K562 (cell line): ENCODE measurements around the gene ACHE. TPM values are rescaled to one million over a fixed set of nuclear protein-coding genes. Genes with fewer than 3 reads are reported as not detected.

ENCODE experiments used
- CC2D1A ChIP-seq: fragments of 450-650 bp; IDR thresholded peaks from 2 replicates; pipeline ENCODE4 v1.6.1; 2017; ENCODE audit warnings: mild to moderate bottlenecking
- GABPA ChIP-seq: fragments of 200-800 bp; sonication (Bioruptor generic); conservative IDR thresholded peaks from 2 replicates; pipeline ENCODE4 v1.6.1; 2016; ENCODE audit warnings: low read depth, missing genetic modification characterization, missing compliant biosample characterization
- GATAD2A ChIP-seq: fragments of 450-650 bp; IDR thresholded peaks from 2 replicates; pipeline ENCODE4 v1.6.1; 2017
- SAFB ChIP-seq: fragments of 200-400 bp; formaldehyde crosslinking; IDR thresholded peaks from 2 replicates; pipeline ENCODE4 v1.6.1; 2017; ENCODE audit warnings: low read depth, low read length, borderline replicate concordance
- STAT6 ChIP-seq: sonication (generic); formaldehyde crosslinking; IDR thresholded peaks from 2 replicates; pipeline ENCODE4 v1.8.1; 2023; ENCODE audit warnings: mild to moderate bottlenecking, missing genetic modification reagents
- ZNF740 ChIP-seq, 3 experiments: fragments of 200-800 bp in 1 of 3; sonication (Bioruptor generic) in 1 of 3; sonication (generic) in 1 of 3; formaldehyde crosslinking in 1 of 3; IDR thresholded peaks; 2 replicates each; pipeline versions ENCODE4 v1.6.1 to v1.8.0; 2016 to 2022; ENCODE audit warnings: mild to moderate bottlenecking in 2 of 3, missing compliant biosample characterization in 2 of 3, missing genetic modification characterization in 2 of 3, missing genetic modification reagents in 1 of 3
- polyA plus RNA-seq, 8 experiments: library from polyadenylated mRNA; depleted of rRNA in 4 of 8; stranded (reverse) in 5 of 8; unstranded in 3 of 8; fragments of >200 nt; fragmentation: Nextera tagmentation in 2 of 8; fragmentation: Illumina TruSeq in 1 of 8; extraction: Ambion mirVana in 2 of 8; extraction: Trizol in 1 of 8; gene quantifications; 2 replicates each; pipeline versions ENCODE4 v1.2.1 to v1.2.3, GENCODE V29; 2011 to 2014; ENCODE audit warnings: inconsistent platforms in 1 of 8, missing spikeins in 1 of 8
- total RNA-seq, 7 experiments: library from RNA; depleted of rRNA in 6 of 7; stranded (reverse); fragments of >200 nt in 6 of 7; fragmentation: Illumina TruSeq in 2 of 7; extraction: Trizol in 2 of 7; gene quantifications; 2 replicates each; pipeline versions ENCODE4 v1.2.1 to v1.2.3, GENCODE V29; 2011 to 2021; ENCODE audit warnings: low replicate concordance in 1 of 7
- TF ChIP-seq, protein P1 (sequence below), 3 experiments: IDR thresholded peaks in 2 of 3; conservative IDR thresholded peaks in 1 of 3; 2 replicates each; pipeline ENCODE4 v1.5.1; 2011 to 2012; ENCODE audit warnings: low read length in 3 of 3, mild to moderate bottlenecking in 3 of 3, control low read depth in 2 of 3, improper control_type of control experiment in 1 of 3, inconsistent platforms in 1 of 3, low read depth in 1 of 3, mixed read lengths in 1 of 3, moderate library complexity in 1 of 3; ENCODE audit not compliant: insufficient read depth in 2 of 3
- TF ChIP-seq, protein P2 (sequence below): fragments of 450-650 bp; IDR thresholded peaks from 2 replicates; pipeline ENCODE4 v1.6.1; 2018; ENCODE audit not compliant: partially characterized antibody

Gene ACHE
- total and polyA plus RNA-seq, 9 of the 15 experiments (the other 6 are each of a cell fraction or from before 2014, with no cell fraction given) = 0.04 to 8.8 (median 1.9) TPM

- TF ChIP-seq, protein P1, sequence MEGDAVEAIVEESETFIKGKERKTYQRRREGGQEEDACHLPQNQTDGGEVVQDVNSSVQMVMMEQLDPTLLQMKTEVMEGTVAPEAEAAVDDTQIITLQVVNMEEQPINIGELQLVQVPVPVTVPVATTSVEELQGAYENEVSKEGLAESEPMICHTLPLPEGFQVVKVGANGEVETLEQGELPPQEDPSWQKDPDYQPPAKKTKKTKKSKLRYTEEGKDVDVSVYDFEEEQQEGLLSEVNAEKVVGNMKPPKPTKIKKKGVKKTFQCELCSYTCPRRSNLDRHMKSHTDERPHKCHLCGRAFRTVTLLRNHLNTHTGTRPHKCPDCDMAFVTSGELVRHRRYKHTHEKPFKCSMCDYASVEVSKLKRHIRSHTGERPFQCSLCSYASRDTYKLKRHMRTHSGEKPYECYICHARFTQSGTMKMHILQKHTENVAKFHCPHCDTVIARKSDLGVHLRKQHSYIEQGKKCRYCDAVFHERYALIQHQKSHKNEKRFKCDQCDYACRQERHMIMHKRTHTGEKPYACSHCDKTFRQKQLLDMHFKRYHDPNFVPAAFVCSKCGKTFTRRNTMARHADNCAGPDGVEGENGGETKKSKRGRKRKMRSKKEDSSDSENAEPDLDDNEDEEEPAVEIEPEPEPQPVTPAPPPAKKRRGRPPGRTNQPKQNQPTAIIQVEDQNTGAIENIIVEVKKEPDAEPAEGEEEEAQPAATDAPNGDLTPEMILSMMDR (IDR thresholded peaks at IDR 0.05 in 2 of 3, conservative IDR thresholded peaks at IDR 0.05 in 1 of 3; ENCODE audit: insufficient read depth in 2 of 3, low read depth in 1 of 3, low read length in 3 of 3) = peak; percentile 87 to 88 (median 87)
- TF ChIP-seq GABPA (tag) (no peak), STAT6 (CRISPR knock-in tag) (0 out of 2 replicates have a peak, but pooled peaks have one; percentile 58), ZNF740 (CRISPR knock-in tag; IDR thresholded peaks at IDR 0.05) (peak; percentile 54), ZNF740 (tag; IDR thresholded peaks at IDR 0.05) (peak in 1 of 2 experiments; percentile 58; a peak in 1 of 4 replicates), CC2D1A (peak; percentile 64), GATAD2A (peak; percentile 77; the same call in 1 of the 2 replicates), SAFB (peak; percentile 83)
- TF ChIP-seq, protein P2, sequence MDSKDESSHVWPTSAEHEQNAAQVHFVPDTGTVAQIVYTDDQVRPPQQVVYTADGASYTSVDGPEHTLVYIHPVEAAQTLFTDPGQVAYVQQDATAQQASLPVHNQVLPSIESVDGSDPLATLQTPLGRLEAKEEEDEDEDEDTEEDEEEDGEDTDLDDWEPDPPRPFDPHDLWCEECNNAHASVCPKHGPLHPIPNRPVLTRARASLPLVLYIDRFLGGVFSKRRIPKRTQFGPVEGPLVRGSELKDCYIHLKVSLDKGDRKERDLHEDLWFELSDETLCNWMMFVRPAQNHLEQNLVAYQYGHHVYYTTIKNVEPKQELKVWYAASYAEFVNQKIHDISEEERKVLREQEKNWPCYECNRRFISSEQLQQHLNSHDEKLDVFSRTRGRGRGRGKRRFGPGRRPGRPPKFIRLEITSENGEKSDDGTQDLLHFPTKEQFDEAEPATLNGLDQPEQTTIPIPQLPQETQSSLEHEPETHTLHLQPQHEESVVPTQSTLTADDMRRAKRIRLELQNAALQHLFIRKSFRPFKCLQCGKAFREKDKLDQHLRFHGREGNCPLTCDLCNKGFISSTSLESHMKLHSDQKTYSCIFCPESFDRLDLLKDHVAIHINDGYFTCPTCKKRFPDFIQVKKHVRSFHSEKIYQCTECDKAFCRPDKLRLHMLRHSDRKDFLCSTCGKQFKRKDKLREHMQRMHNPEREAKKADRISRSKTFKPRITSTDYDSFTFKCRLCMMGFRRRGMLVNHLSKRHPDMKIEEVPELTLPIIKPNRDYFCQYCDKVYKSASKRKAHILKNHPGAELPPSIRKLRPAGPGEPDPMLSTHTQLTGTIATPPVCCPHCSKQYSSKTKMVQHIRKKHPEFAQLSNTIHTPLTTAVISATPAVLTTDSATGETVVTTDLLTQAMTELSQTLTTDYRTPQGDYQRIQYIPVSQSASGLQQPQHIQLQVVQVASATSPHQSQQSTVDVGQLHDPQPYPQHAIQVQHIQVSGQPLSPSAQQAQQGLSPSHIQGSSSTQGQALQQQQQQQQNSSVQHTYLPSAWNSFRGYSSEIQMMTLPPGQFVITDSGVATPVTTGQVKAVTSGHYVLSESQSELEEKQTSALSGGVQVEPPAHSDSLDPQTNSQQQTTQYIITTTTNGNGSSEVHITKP = peak; percentile 82
These were observed 608 bp downstream of the ACHE start (continued) for GRCh38 chr7:100894860-100895700.
